ENCODE results near the gene PDZD2.

PDZD2 gene

GRCh38 chr5:31954091-31954490, 315.2 kb downstream of the PDZD2 start:
- no peak for DNase-seq
- Histone ChIP-seq H3K36me3 (replicated peaks) (no peaks in the 10 kb centered on the region), H3K4me3 (ENCODE audit: low read depth, low read length) (no peak overlapping the region), H3K27ac (no peak overlapping the region), H3K27me3 (replicated peaks) (no peaks in the 10 kb centered on the region)
- TF ChIP-seq CTCF (IDR thresholded peaks at IDR 0.05; ENCODE audit: low read depth, low read length, missing control alignments): no peak
- in situ Hi-C loops (cut with HindIII; ENCODE audit: low pct_ligation_motif_present, low sequenced_read_pairs): no loop called here

DNA sequence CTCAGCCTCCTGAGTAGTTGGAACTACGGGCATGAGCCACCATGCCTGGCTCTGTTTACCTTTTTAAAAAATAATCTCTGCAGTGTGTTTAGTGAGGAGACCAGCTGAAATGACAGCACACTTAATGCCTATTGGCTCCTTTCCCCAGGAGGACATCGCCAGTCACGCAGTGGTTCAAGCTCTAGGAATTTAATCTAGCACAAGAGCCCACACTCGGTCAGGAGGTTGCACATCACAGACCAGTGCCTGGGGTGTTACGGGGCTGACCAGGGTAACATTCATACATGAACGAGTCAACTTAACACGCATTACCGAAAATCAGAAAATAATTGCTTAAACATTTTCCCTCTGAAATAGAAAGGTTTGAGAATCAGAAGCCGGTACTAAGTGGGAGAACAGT, 318.2 kb downstream of the PDZD2 start:
- H3K36me3 ChIP-seq (replicated peaks): no peaks in the 10 kb centered on the region
- H3K27ac ChIP-seq: no peak overlapping the region
- TF ChIP-seq CTCF (IDR thresholded peaks at IDR 0.05; ENCODE audit: low read depth, low read length, missing control alignments): no peak
- no peak for DNase-seq
- H3K27me3 ChIP-seq (replicated peaks): no peaks in the 10 kb centered on the region
- no peak overlapping the region for H3K4me3 ChIP-seq (ENCODE audit: low read depth, low read length)
- in situ Hi-C loops (cut with HindIII; ENCODE audit: low pct_ligation_motif_present, low sequenced_read_pairs): no loop called here

GRCh38 chr5:31962351-31962751, 323.4 kb downstream of the PDZD2 start:
- H3K27ac ChIP-seq: no peak overlapping the region
- peaks cover 2% of the 10 kb centered on the region for H3K27me3 ChIP-seq (replicated peaks)
- no peak overlapping the region for H3K4me3 ChIP-seq (ENCODE audit: low read depth, low read length)
- no peak for DNase-seq
- TF ChIP-seq CTCF (IDR thresholded peaks at IDR 0.05; ENCODE audit: low read depth, low read length, missing control alignments): no peak
- in situ Hi-C loops (cut with HindIII; ENCODE audit: low pct_ligation_motif_present, low sequenced_read_pairs): no loop called here
- no peaks in the 10 kb centered on the region for H3K36me3 ChIP-seq (replicated peaks)

DNA sequence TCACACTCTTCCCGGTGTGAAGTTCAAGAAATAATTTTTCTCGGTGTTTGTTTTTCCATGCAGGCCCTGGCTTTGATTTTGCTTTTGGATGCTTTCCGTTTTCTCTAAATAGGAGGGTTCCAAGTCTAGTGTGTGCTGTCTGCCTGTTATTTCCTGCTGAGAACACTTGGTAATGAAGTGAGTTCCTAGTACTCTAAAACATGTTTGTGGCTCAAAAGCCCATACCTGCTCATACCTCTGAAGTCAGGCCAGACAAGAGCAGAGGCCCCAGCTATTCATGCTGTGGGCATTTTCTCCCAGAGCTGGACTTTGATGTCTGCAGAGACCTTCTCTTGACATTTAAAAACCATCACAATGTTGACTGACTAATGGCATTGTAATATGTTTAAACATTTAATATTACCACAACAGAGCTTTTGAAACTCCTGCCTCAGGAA, 324.0 kb downstream of the PDZD2 start:
- no peaks in the 10 kb centered on the region for H3K36me3 ChIP-seq (replicated peaks)
- in situ Hi-C loops (cut with HindIII; ENCODE audit: low pct_ligation_motif_present, low sequenced_read_pairs): no loop called here
- DNase-seq: no peak
- H3K27me3 ChIP-seq (replicated peaks): peaks cover 2% of the 10 kb centered on the region
- no peak overlapping the region for H3K27ac ChIP-seq
- no peak overlapping the region for H3K4me3 ChIP-seq (ENCODE audit: low read depth, low read length)
- TF ChIP-seq CTCF (IDR thresholded peaks at IDR 0.05; ENCODE audit: low read depth, low read length, missing control alignments): no peak

DNA sequence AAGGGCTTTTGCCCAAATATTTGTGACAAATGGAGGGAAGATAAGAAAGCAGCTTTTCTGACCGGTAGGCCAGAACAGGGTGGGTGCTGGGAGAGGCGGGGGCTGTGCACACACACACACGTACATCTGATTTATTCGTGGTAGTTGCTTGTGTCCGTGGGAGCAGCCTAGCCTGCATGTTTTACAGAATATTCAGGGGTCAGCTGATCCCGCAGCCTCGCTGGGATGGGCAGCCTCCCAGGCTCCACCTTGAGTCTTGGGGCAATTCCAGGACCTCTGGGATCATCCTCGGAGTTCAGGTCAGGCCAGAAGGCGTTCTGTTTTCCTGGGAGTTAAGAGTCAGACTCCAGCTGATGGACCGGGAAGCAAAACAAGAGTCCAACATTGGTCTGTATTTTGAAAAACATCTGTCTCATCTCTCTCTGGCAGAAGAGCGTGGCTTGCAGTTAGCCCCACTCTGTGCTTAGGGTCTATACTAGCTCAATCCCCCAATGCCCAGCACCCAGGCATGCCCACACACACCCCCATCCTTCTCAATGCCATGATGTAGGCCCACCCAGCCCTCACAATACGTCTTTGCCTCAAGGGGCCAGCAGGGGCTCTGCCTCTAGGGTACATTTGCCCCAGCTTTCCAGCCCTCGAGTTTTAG, 324.6 kb downstream of the PDZD2 start:
- Histone ChIP-seq H3K4me3 (ENCODE audit: low read depth, low read length) (no peak overlapping the region), H3K27me3 (replicated peaks) (peaks cover 2% of the 10 kb centered on the region), H3K36me3 (replicated peaks) (no peaks in the 10 kb centered on the region), H3K27ac (no peak overlapping the region)
- in situ Hi-C loops (cut with HindIII; ENCODE audit: low pct_ligation_motif_present, low sequenced_read_pairs): no loop called here
- DNase-seq: no peak
- TF ChIP-seq CTCF (IDR thresholded peaks at IDR 0.05; ENCODE audit: low read depth, low read length, missing control alignments): no peak

DNA sequence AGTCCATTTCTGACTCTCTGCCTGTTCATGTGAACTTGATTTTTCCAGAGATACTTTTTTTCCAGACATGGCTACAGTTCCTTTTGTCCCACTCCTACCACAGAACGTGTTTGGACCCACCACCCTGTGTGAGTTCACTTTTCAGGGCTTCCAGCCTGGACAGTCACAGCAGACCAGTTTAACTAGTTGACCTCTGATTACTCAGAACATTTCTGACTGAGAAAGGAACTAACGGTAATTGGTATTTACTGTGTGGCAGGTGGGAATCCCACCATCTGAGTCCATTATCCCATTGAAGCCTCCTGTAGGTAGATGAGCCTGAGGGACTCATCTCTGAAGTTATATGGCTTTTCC, 325.1 kb downstream of the PDZD2 start:
- H3K4me3 ChIP-seq (ENCODE audit: low read depth, low read length): no peak overlapping the region
- peaks cover 2% of the 10 kb centered on the region for H3K27me3 ChIP-seq (replicated peaks)
- H3K27ac ChIP-seq: no peak overlapping the region
- no peaks in the 10 kb centered on the region for H3K36me3 ChIP-seq (replicated peaks)
- TF ChIP-seq CTCF (IDR thresholded peaks at IDR 0.05; ENCODE audit: low read depth, low read length, missing control alignments): no peak
- in situ Hi-C loops (cut with HindIII; ENCODE audit: low pct_ligation_motif_present, low sequenced_read_pairs): no loop called here
- no peak for DNase-seq

Measured in brain microvascular endothelial cell (primary cell).